ENCODE results near the gene CHCHD2.
"Not testable (repeated sequence)": the region's sequence is repeated elsewhere in the genome, so short reads cannot be mapped to it uniquely, and the experiment has no call there.

Gene CHCHD2

DNA sequence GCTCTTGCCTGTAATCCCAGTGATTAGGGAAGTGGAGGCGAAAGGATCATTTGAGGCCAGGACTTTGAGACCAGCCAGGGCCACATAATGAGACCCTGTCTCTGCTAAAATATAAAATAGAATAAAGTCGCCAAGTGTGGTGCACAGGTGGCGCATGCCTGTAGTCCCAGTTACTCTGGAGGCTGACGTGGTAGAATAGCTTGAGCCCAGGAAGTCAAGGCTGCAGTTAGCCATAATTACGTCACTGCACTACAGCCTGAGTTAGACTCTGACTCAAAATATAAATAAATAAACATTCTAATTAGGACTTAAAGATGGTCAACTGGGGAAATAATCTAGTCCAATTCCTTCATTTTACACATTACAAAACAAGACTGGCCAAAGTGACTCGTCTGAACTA lies 768 bp downstream of the CHCHD2 start:
- H3K36me3 ChIP-seq (ENCODE audit: control insufficient read depth, insufficient read depth, low read length) = no peaks in the 10 kb centered on the region
- no peaks in the 10 kb centered on the region for H3K27me3 ChIP-seq (ENCODE audit: control insufficient read depth, insufficient read depth, low read length)
- peaks cover 1% of the 10 kb centered on the region for H3K9me3 ChIP-seq (ENCODE audit: control insufficient read depth, insufficient read depth, low read length)
- no peak overlapping the region for H3K4me3 ChIP-seq (ENCODE audit: low read length)
- no peaks in the 10 kb centered on the region for H3K4me1 ChIP-seq (ENCODE audit: control insufficient read depth, insufficient read depth, low read length)
- no peak overlapping the region for H3K27ac ChIP-seq (ENCODE audit: low read length)
- DNase-seq (ENCODE audit: low read depth, low spot score) = no peak
- WGBS (ENCODE audit: insufficient coverage, insufficient read length) = no CpG with 5 or more reads among the region's 6 CpGs

GRCh38 chr7:56104138-56104537 lies 2.1 kb downstream of the CHCHD2 start:
- H3K36me3 ChIP-seq (ENCODE audit: control insufficient read depth, insufficient read depth, low read length); H3K4me1 ChIP-seq (ENCODE audit: control insufficient read depth, insufficient read depth, low read length); H3K27me3 ChIP-seq (ENCODE audit: control insufficient read depth, insufficient read depth, low read length); H3K9me3 ChIP-seq (ENCODE audit: control insufficient read depth, insufficient read depth, low read length); DNase-seq (ENCODE audit: low read depth, low spot score); H3K27ac ChIP-seq (ENCODE audit: low read length); H3K4me3 ChIP-seq (ENCODE audit: low read length): not testable (repeated sequence)
- no CpG with 5 or more reads among the region's 9 CpGs for WGBS (ENCODE audit: insufficient coverage, insufficient read length)

GRCh38 chr7:56099653-56100052 lies 6.6 kb downstream of the CHCHD2 start:
- no CpG with 5 or more reads among the region's 3 CpGs for WGBS (ENCODE audit: insufficient coverage, insufficient read length)
- Histone ChIP-seq H3K4me1 (ENCODE audit: control insufficient read depth, insufficient read depth, low read length) (no peaks in the 10 kb centered on the region), H3K36me3 (ENCODE audit: control insufficient read depth, insufficient read depth, low read length) (no peaks in the 10 kb centered on the region), H3K4me3 (ENCODE audit: low read length) (no peak overlapping the region), H3K9me3 (ENCODE audit: control insufficient read depth, insufficient read depth, low read length) (peaks cover 7% of the 10 kb centered on the region), H3K27me3 (ENCODE audit: control insufficient read depth, insufficient read depth, low read length) (no peaks in the 10 kb centered on the region), H3K27ac (ENCODE audit: low read length) (no peak overlapping the region)
- DNase-seq (ENCODE audit: low read depth, low spot score) = no peak

DNA sequence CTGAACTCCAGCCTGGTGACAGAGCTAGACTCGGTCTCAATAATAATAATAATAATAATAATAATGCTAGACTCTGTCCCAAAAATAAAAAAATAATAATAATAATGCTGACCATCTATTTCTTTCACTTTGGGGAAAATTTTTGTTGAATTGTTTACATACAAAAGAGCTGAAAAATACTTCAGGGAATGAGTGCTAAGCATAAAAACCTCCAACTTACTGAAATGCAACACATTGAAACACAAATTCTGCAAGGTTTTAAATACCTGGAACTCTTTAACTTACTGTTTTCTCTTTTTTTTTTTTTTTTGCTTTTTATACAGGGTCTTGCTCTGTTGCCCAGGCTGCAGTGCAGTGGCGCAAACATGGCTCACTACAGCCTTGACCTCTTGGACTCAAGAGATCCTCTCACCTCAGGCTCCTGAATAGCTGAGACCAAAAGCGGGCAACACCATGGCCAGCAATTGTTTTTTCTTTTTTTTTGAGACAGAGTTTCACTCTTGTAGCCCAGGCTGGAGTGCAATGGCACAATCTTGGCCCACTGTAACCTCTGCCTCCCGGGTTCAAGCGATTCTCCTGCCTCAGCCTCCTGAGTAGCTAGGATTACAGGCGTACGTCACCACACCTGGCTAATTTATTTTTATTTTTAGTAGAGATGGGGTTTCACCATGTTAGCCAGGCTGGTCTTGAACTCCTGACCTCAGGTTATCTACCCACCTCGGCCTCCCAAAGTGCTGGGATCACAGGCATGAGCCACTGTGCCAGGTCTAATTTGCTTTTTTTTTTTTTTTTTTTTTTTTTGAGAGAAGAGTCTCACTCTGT lies 7.9 kb downstream of the CHCHD2 start:
- not testable (repeated sequence) for H3K36me3 ChIP-seq (ENCODE audit: control insufficient read depth, insufficient read depth, low read length); H3K27ac ChIP-seq (ENCODE audit: low read length)

DNA sequence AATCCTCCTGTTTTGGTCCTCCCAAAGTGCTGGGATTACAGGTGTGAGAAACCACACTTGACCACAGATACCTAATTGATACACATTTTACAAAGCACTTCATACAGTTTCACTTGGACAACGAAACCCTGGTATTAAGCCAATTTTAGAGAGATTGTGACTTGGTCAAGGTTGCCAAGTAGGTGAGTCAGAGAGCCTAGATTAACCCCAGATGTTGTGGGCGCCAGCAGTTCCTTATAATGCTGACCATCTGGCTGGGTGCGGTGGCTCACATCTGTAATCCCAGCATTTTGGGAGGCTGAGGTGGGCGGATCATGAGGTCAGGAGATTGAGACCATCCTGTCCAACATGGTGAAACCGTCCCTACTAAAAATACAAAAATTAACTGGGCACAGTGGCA lies 8.6 kb downstream of the CHCHD2 start:
- no peaks in the 10 kb centered on the region for H3K4me1 ChIP-seq (ENCODE audit: control insufficient read depth, insufficient read depth, low read length)
- H3K27me3 ChIP-seq (ENCODE audit: control insufficient read depth, insufficient read depth, low read length) = no peaks in the 10 kb centered on the region
- no peak overlapping the region for H3K4me3 ChIP-seq (ENCODE audit: low read length)
- DNase-seq (ENCODE audit: low read depth, low spot score) = no peak
- H3K27ac ChIP-seq (ENCODE audit: low read length) = no peak overlapping the region
- peaks cover 5% of the 10 kb centered on the region for H3K9me3 ChIP-seq (ENCODE audit: control insufficient read depth, insufficient read depth, low read length)
- H3K36me3 ChIP-seq (ENCODE audit: control insufficient read depth, insufficient read depth, low read length) = no peaks in the 10 kb centered on the region
- WGBS (ENCODE audit: insufficient coverage, insufficient read length) = no CpG with 5 or more reads among the region's 5 CpGs

More for the DNA sequence above, 7.9 kb downstream of the CHCHD2 start:
- not testable (repeated sequence) for H3K27me3 ChIP-seq (ENCODE audit: control insufficient read depth, insufficient read depth, low read length); H3K9me3 ChIP-seq (ENCODE audit: control insufficient read depth, insufficient read depth, low read length); H3K4me3 ChIP-seq (ENCODE audit: low read length); H3K4me1 ChIP-seq (ENCODE audit: control insufficient read depth, insufficient read depth, low read length); DNase-seq (ENCODE audit: low read depth, low spot score)
- WGBS (ENCODE audit: insufficient coverage, insufficient read length) = no CpG with 5 or more reads among the region's 8 CpGs

DNA sequence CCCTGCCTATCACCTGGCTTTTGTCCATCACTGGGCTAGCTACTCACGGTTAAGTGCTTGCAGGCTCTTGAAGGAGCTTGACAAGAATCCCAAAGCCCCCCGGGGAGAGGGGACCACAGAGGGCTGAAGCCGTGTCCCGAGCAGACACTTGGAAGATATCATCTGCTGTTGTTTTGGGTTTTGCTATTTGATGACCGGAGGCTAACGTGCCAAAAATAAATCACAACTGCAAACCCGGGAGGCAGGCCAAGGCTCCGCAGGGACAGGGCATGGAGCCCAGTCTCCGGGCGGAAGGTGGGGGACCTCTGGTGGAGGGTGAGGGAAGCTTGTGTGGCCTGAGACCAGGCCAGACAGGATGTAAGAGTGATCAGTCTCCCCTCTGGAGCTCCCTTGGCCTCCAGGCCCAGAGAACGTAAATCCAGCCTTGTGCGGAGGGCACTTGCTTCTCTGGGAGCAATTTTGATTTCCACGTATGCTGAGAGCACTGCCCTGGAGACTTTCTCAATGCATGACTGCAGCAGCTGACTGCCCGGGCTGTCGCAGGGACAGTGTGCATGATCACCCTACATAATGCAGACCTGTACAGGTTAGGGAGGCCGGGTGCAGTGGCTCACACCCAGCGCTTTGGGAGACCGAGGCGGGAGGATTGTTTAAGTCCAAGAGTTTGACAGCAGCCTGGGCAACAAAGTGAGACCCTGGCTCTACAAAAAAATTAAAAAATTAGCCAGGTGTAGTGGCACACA lies 13.3 kb downstream of the CHCHD2 start, which contains the start of gene PHKG1:
Gene PHKG1 (minus strand): TSS at position 164 of the 743 bp plus-strand sequence. CDS start 4,011 bp downstream, outside the sequence.
- Histone ChIP-seq H3K36me3 (ENCODE audit: control insufficient read depth, insufficient read depth, low read length) (no peaks in the 10 kb centered on the region), H3K4me3 (ENCODE audit: low read length) (no peak within 1 kb of the TSS), H3K27ac (ENCODE audit: low read length) (no peak within 1 kb of the TSS), H3K27me3 (ENCODE audit: control insufficient read depth, insufficient read depth, low read length) (no peaks in the 10 kb centered on the region), H3K9me3 (ENCODE audit: control insufficient read depth, insufficient read depth, low read length) (0 out of 2 replicates have a peak, but pooled peaks cover 2% of the 10 kb centered on the region), H3K4me1 (ENCODE audit: control insufficient read depth, insufficient read depth, low read length) (no peaks in the 10 kb centered on the region)
- DNase-seq (ENCODE audit: low read depth, low spot score) = no peak
- WGBS (ENCODE audit: insufficient coverage, insufficient read length) = no CpG with 5 or more reads among the region's 19 CpGs

GRCh38 chr7:56092388-56092787 lies 13.9 kb downstream of the CHCHD2 start:
- not testable (repeated sequence) for H3K4me3 ChIP-seq (ENCODE audit: low read length)

GRCh38 chr7:56091591-56091990 lies 14.7 kb downstream of the CHCHD2 start:
- Histone ChIP-seq H3K27me3 (ENCODE audit: control insufficient read depth, insufficient read depth, low read length) (no peaks in the 10 kb centered on the region), H3K27ac (ENCODE audit: low read length) (no peak overlapping the region), H3K4me1 (ENCODE audit: control insufficient read depth, insufficient read depth, low read length) (no peaks in the 10 kb centered on the region), H3K4me3 (ENCODE audit: low read length) (no peak overlapping the region), H3K36me3 (ENCODE audit: control insufficient read depth, insufficient read depth, low read length) (no peaks in the 10 kb centered on the region; the same call in 1 of the 2 replicates), H3K9me3 (ENCODE audit: control insufficient read depth, insufficient read depth, low read length) (0 out of 2 replicates have a peak, but pooled peaks cover 2% of the 10 kb centered on the region)
- no CpG with 5 or more reads among the region's 3 CpGs for WGBS (ENCODE audit: insufficient coverage, insufficient read length)
- DNase-seq (ENCODE audit: low read depth, low spot score) = no peak

More at GRCh38 chr7:56092388-56092787, 13.9 kb downstream of the CHCHD2 start:
- H3K27me3 ChIP-seq (ENCODE audit: control insufficient read depth, insufficient read depth, low read length); H3K9me3 ChIP-seq (ENCODE audit: control insufficient read depth, insufficient read depth, low read length); H3K36me3 ChIP-seq (ENCODE audit: control insufficient read depth, insufficient read depth, low read length); H3K27ac ChIP-seq (ENCODE audit: low read length); H3K4me1 ChIP-seq (ENCODE audit: control insufficient read depth, insufficient read depth, low read length); DNase-seq (ENCODE audit: low read depth, low spot score): not testable (repeated sequence)
- no CpG with 5 or more reads among the region's 6 CpGs for WGBS (ENCODE audit: insufficient coverage, insufficient read length)

- H3K4me1 ChIP-seq (ENCODE audit: control insufficient read depth, insufficient read depth, low read length) = no peaks in the 10 kb centered on the region
- WGBS (ENCODE audit: insufficient coverage, insufficient read length) = no CpG with 5 or more reads among the region's 16 CpGs
- H3K4me3 ChIP-seq (ENCODE audit: low read length) = no peak overlapping the region
- no peaks in the 10 kb centered on the region for H3K27me3 ChIP-seq (ENCODE audit: control insufficient read depth, insufficient read depth, low read length)
- H3K27ac ChIP-seq (ENCODE audit: low read length) = no peak overlapping the region
- H3K9me3 ChIP-seq (ENCODE audit: control insufficient read depth, insufficient read depth, low read length) = no peaks in the 10 kb centered on the region
- H3K36me3 ChIP-seq (ENCODE audit: control insufficient read depth, insufficient read depth, low read length) = no peaks in the 10 kb centered on the region; the same call in 1 of the 2 replicates
- DNase-seq (ENCODE audit: low read depth, low spot score) = no peak
These were observed 18.8 kb downstream of the CHCHD2 start for GRCh38 chr7:56087445-56087844.

GRCh38 chr7:56086761-56087160 lies 19.5 kb downstream of the CHCHD2 start:
- H3K27ac ChIP-seq (ENCODE audit: low read length) = no peak overlapping the region
- no peak for DNase-seq (ENCODE audit: low read depth, low spot score)
- H3K9me3 ChIP-seq (ENCODE audit: control insufficient read depth, insufficient read depth, low read length) = no peaks in the 10 kb centered on the region
- WGBS (ENCODE audit: insufficient coverage, insufficient read length) = no CpG with 5 or more reads among the region's 7 CpGs
- H3K4me3 ChIP-seq (ENCODE audit: low read length) = no peak overlapping the region
- no peaks in the 10 kb centered on the region for H3K27me3 ChIP-seq (ENCODE audit: control insufficient read depth, insufficient read depth, low read length)
- peaks cover 2% of the 10 kb centered on the region; the same call in 1 of the 2 replicates for H3K36me3 ChIP-seq (ENCODE audit: control insufficient read depth, insufficient read depth, low read length)
- no peaks in the 10 kb centered on the region for H3K4me1 ChIP-seq (ENCODE audit: control insufficient read depth, insufficient read depth, low read length)

All from iPS DF 6.9 (cell line).